ENCODE data around the gene MICAL3.
"Not testable (repeated sequence)": the region's sequence is repeated elsewhere in the genome, so short reads cannot be mapped to it uniquely, and the experiment has no call there.

The MICAL3 gene, protein sequence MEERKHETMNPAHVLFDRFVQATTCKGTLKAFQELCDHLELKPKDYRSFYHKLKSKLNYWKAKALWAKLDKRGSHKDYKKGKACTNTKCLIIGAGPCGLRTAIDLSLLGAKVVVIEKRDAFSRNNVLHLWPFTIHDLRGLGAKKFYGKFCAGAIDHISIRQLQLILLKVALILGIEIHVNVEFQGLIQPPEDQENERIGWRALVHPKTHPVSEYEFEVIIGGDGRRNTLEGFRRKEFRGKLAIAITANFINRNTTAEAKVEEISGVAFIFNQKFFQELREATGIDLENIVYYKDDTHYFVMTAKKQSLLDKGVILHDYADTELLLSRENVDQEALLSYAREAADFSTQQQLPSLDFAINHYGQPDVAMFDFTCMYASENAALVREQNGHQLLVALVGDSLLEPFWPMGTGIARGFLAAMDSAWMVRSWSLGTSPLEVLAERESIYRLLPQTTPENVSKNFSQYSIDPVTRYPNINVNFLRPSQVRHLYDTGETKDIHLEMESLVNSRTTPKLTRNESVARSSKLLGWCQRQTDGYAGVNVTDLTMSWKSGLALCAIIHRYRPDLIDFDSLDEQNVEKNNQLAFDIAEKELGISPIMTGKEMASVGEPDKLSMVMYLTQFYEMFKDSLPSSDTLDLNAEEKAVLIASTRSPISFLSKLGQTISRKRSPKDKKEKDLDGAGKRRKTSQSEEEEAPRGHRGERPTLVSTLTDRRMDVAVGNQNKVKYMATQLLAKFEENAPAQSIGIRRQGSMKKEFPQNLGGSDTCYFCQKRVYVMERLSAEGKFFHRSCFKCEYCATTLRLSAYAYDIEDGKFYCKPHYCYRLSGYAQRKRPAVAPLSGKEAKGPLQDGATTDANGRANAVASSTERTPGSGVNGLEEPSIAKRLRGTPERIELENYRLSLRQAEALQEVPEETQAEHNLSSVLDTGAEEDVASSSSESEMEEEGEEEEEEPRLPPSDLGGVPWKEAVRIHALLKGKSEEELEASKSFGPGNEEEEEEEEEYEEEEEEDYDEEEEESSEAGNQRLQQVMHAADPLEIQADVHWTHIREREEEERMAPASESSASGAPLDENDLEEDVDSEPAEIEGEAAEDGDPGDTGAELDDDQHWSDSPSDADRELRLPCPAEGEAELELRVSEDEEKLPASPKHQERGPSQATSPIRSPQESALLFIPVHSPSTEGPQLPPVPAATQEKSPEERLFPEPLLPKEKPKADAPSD (N-terminal part only)

DNA sequence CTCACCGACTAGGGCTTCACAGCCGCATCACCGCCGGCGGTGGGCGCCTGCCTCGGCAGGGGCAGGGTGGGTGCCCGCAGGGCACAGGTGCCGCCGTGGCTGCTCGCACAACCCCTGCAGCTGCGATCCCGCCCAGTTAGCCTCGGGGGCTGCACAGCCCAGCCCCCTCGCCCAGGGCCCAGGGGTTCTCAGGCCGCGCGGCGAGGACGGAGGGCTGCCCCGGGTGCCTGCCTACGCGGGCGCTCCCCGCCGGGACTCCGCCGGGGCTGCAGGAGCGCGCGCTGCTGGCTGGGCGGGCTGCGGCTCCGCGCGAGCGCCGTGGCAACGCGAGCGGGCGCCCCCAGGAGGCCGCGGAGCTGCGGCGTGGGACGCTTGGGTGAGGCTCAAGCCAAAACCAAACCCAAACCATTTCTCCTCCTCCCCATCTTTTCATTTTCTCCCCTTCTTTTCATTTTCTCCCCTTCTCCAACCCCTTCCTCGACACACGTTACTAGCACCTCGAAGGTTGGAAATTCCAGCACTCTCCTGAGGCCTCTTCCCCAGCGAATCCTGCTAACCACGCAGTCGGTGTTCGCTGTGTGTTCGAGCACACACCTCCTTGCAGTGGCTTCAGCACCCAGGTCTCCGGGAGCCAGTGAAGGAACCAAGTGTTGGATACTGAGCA lies at the start of gene MICAL3:
Gene MICAL3, minus strand, starts transcription at position 286 of the 664 bp plus-strand sequence. CDS start 117,749 bp downstream, outside the sequence.
- Histone ChIP-seq H3K9me3 (ENCODE audit: low read depth, low read length) (no peaks in the 10 kb centered on the region), H3K36me3 (ENCODE audit: insufficient read depth, low read length) (no peaks in the 10 kb centered on the region), H3K4me3 (peak within 1 kb of the TSS; percentile 89), H3K9ac (ENCODE audit: insufficient read length) (peak within 1 kb of the TSS; percentile 79), H3K27ac (peak within 1 kb of the TSS; percentile 83)
- DNase-seq (ENCODE audit: low read depth, low spot score) = no peak
- TF ChIP-seq POLR2AphosphoS5 (IDR thresholded peaks at IDR 0.05; ENCODE audit: borderline replicate concordance, low read depth, low read length) (no peak), EZH2 (IDR thresholded peaks at IDR 0.05) (no peak), FOXP2 (optimal IDR thresholded peaks at IDR 0.05; ENCODE audit: control extremely low read depth, extremely low read length, insufficient read depth) (no peak)

DNA sequence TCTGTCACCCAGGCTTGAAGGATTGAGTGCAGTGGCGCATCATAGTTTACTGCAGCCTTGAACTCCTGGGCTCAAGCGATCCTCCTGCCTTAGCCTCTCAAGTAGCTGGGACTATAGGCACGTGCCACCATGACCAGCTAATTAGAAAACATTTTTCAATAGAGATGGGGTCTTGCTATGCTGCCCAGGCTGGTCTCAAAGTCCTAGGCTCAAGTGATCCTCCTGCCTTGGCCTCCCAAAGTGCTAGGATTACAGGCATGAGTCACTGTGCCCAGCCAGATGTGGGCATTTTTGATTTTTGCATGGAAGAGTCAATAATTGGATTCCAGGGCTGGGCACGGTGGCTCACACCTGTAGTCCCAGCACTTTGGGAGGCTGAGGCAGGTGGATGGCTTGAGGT lies 49.6 kb upstream of the MICAL3 start:
- not testable (repeated sequence) for H3K9me3 ChIP-seq (ENCODE audit: low read depth, low read length); H3K36me3 ChIP-seq (ENCODE audit: insufficient read depth, low read length); H3K27ac ChIP-seq; H3K9ac ChIP-seq (ENCODE audit: insufficient read length); H3K4me3 ChIP-seq; DNase-seq (ENCODE audit: low read depth, low spot score)

DNA sequence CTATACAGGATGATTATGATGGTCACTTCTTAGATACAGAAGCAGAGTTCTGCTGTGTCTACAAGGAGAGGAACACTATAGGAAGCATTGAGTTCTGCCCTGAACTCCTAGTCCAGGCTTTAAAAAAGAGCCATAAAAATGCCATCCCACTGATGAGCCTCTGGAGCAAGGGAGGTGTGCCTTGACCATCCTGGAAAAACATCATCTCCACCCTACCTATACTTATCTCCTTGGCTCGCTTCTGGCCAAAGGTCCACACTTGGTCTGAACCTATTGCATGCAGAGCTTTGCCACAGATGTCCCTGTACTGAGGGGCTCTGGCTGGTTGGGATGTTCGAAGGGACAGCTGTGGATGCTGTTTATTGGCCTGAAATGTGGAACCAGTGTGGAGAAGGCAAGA lies 49.1 kb upstream of the MICAL3 start:
- H3K27ac ChIP-seq = no peak overlapping the region
- no peak overlapping the region for H3K4me3 ChIP-seq
- no peaks in the 10 kb centered on the region for H3K36me3 ChIP-seq (ENCODE audit: insufficient read depth, low read length)
- no peak for DNase-seq (ENCODE audit: low read depth, low spot score)
- H3K9ac ChIP-seq (ENCODE audit: insufficient read length) = no peak overlapping the region
- H3K9me3 ChIP-seq (ENCODE audit: low read depth, low read length) = no peaks in the 10 kb centered on the region
- TF ChIP-seq EZH2 (IDR thresholded peaks at IDR 0.05) (no peak), POLR2AphosphoS5 (IDR thresholded peaks at IDR 0.05; ENCODE audit: borderline replicate concordance, low read depth, low read length) (no peak), FOXP2 (optimal IDR thresholded peaks at IDR 0.05; ENCODE audit: control extremely low read depth, extremely low read length, insufficient read depth) (no peak)

DNA sequence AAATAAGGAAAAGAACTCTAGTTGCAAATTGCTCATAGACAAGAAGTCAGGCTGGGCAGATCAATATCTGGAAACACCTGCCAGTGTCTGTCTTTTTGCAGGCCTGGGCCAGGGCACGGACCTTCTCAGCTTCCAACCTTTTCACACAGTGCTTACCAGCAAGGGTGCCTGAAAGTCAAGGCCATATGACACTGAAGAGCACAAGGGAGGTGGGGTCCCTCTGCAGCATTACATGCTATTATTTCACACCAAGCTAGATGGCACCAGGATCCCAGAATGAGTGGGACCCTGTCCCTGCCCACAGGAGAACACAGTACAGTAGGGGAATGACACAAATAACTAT lies 47.6 kb upstream of the MICAL3 start:
- Histone ChIP-seq H3K27ac (no peak overlapping the region), H3K36me3 (ENCODE audit: insufficient read depth, low read length) (no peaks in the 10 kb centered on the region), H3K4me3 (no peak overlapping the region), H3K9me3 (ENCODE audit: low read depth, low read length) (no peaks in the 10 kb centered on the region), H3K9ac (ENCODE audit: insufficient read length) (no peak overlapping the region)
- no peak for TF ChIP-seq FOXP2 (optimal IDR thresholded peaks at IDR 0.05; ENCODE audit: control extremely low read depth, extremely low read length, insufficient read depth)
- no peak for TF ChIP-seq EZH2 (IDR thresholded peaks at IDR 0.05)
- no peak for TF ChIP-seq POLR2AphosphoS5 (IDR thresholded peaks at IDR 0.05; ENCODE audit: borderline replicate concordance, low read depth, low read length)
- no peak for DNase-seq (ENCODE audit: low read depth, low spot score)

DNA sequence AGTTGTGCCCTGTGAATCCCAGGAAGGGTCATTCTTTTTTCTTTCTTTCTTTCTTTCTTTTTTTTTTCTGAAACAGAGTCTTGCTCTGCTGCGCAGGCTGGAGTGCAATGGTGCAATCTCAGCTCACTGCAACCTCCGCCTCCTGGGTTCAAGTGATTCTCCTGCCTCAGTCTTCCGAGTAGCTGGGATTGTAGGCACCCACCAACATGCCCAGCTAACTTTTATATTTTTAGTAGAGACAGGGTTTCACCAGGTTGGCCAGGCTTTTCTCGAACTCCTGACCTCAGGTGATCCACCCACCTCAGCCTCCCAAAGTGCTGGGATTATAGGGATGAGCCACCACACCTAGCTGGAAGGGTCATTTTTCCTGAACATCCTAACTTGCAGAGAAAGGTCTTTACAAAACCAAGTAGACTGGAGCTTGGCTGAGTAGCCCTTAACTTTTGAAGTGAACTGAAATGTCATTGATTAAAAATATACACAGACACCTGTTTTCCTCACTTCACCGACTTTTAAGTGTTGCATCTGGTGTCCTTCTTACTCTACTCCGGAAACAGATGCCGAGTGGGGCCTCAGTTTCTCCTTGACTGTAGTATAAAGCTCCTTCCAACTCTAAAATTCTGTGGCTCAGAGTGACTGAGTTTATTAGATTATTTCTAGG lies 47.1 kb upstream of the MICAL3 start:
- not testable (repeated sequence) for H3K4me3 ChIP-seq; H3K9ac ChIP-seq (ENCODE audit: insufficient read length); H3K9me3 ChIP-seq (ENCODE audit: low read depth, low read length); DNase-seq (ENCODE audit: low read depth, low spot score); H3K27ac ChIP-seq; H3K36me3 ChIP-seq (ENCODE audit: insufficient read depth, low read length)

DNA sequence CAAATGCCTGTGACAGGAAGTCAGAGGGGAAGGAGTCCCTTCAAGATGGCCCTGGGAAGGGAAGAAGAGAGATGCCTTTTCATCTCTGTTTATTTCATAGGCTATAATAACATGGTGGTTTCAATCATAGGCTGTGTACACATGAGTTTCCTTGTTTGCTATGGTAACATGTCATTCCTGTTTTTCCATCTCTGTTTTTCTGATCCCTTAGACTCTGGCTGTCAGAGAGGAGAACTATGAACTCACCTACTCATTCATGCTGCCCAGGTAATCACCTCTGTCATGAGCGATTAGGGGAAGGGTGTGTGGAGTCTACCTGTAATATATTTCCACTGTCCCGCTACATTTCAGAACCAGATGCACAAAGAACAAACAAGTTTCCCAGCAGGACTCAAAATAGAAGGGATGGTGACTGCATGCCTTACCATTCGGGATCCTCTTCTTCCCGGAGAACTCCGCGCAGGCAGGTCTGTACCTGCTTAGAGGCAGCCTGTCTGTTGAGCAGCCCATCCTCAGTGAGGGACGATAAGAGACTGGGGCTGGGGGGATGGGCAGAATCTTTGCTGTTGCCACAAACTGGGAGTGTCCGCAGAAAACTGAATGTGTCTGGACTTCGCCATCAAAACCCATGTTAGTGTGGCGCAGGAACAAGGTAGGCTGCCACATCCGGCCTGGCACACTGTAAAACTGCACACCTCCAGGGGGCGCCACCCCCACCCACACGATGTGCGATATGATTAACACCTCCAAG lies 46.4 kb upstream of the MICAL3 start:
- no peak for DNase-seq (ENCODE audit: low read depth, low spot score)
- Histone ChIP-seq H3K27ac (no peak overlapping the region), H3K4me3 (no peak overlapping the region), H3K9me3 (ENCODE audit: low read depth, low read length) (no peaks in the 10 kb centered on the region), H3K9ac (ENCODE audit: insufficient read length) (no peak overlapping the region), H3K36me3 (ENCODE audit: insufficient read depth, low read length) (no peaks in the 10 kb centered on the region)
- TF ChIP-seq FOXP2 (optimal IDR thresholded peaks at IDR 0.05; ENCODE audit: control extremely low read depth, extremely low read length, insufficient read depth) = no peak
- no peak for TF ChIP-seq EZH2 (IDR thresholded peaks at IDR 0.05)
- TF ChIP-seq POLR2AphosphoS5 (IDR thresholded peaks at IDR 0.05; ENCODE audit: borderline replicate concordance, low read depth, low read length) = no peak

DNA sequence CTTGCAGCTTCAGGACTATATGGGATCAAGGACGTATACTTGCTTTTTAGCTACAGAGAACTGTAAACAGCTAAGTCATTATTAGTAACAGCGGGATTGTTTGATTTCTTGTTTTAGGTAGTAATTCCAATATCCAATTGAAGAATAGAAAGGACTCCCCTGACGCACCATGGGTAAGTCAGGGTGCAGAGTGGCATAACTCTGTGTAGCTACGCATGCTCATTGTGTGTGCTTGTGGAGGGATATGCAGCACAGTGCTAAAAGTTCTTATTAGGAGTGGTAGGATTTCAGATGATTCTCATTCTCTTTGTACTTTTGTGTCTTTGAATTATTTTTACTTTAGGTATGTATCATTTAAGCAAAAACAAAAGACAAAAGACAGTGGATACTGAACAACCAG lies 45.7 kb upstream of the MICAL3 start:
- Histone ChIP-seq H3K27ac (no peak overlapping the region), H3K9ac (ENCODE audit: insufficient read length) (no peak overlapping the region), H3K9me3 (ENCODE audit: low read depth, low read length) (no peaks in the 10 kb centered on the region), H3K4me3 (no peak overlapping the region), H3K36me3 (ENCODE audit: insufficient read depth, low read length) (no peaks in the 10 kb centered on the region)
- DNase-seq (ENCODE audit: low read depth, low spot score) = no peak
- TF ChIP-seq EZH2 (IDR thresholded peaks at IDR 0.05) (no peak), POLR2AphosphoS5 (IDR thresholded peaks at IDR 0.05; ENCODE audit: borderline replicate concordance, low read depth, low read length) (no peak), FOXP2 (optimal IDR thresholded peaks at IDR 0.05; ENCODE audit: control extremely low read depth, extremely low read length, insufficient read depth) (no peak)
